Neuronal stem cell (in vitro differentiated cells): ENCODE measurements around the gene RPL10A.
A peak's percentile ranks its signal among the peaks of the same experiment; 100 is the strongest.

Experiments used
- DNase-seq: peaks from one replicate; pipeline ENCODE4 v3.0.0-alpha.2; 2013; ENCODE audit warnings: low spot score
- H2AFZ ChIP-seq: one replicate; pipeline ENCODE4 v1.6.1; 2013; ENCODE audit warnings: mild to moderate bottlenecking, low read length, inconsistent platforms
- H2AK5ac ChIP-seq: 2 replicates; pipeline ENCODE4 v1.6.1; 2013; ENCODE audit warnings: low read depth, mild to moderate bottlenecking, inconsistent platforms, low read length, moderate library complexity, mixed read lengths
- H2BK120ac ChIP-seq: 2 replicates; pipeline ENCODE4 v1.6.1; 2013; ENCODE audit warnings: low read depth, mild to moderate bottlenecking, inconsistent platforms, low read length, moderate library complexity, mixed read lengths
- H2BK12ac ChIP-seq: one replicate; pipeline ENCODE4 v1.6.1; 2013; ENCODE audit warnings: low read length, inconsistent platforms
- H2BK15ac ChIP-seq: 2 replicates; pipeline ENCODE4 v1.6.1; 2013; ENCODE audit warnings: mild to moderate bottlenecking, low read length, inconsistent platforms, mixed read lengths
- H2BK5ac ChIP-seq: one replicate; pipeline ENCODE4 v1.6.1; 2013; ENCODE audit warnings: inconsistent platforms, mild to moderate bottlenecking, low read length, moderate library complexity
- H3K14ac ChIP-seq: one replicate; pipeline ENCODE4 v1.6.1; 2013; ENCODE audit warnings: low read length, inconsistent platforms
- H3K18ac ChIP-seq: 2 replicates; pipeline ENCODE4 v1.6.1; 2013; ENCODE audit warnings: low read length, inconsistent platforms
- H3K23ac ChIP-seq: 2 replicates; pipeline ENCODE4 v1.6.1; 2013; ENCODE audit warnings: low read depth, mild to moderate bottlenecking, mixed read lengths, low read length, inconsistent platforms; ENCODE audit not compliant: poor library complexity
- H3K27ac ChIP-seq: replicated peaks from 3 replicates; pipeline ENCODE4 v1.5.1; 2013; ENCODE audit warnings: low read length, inconsistent platforms
- H3K27me3 ChIP-seq, 3 experiments: 2 replicates each; pipeline ENCODE4 v1.6.1; 2013; ENCODE audit warnings: low read length in 3 of 3, mild to moderate bottlenecking in 2 of 3, inconsistent platforms in 1 of 3, low read depth in 1 of 3, mixed read lengths in 1 of 3, moderate library complexity in 1 of 3; ENCODE audit not compliant: control insufficient read depth in 3 of 3, insufficient read depth in 3 of 3
- H3K36me3 ChIP-seq, 2 donors: replicated peaks in 1 of 2; 2 replicates each; pipeline ENCODE4 v1.6.1; 2013; ENCODE audit warnings: low read length in 2 of 2; ENCODE audit not compliant: control insufficient read depth in 2 of 2, insufficient read depth in 2 of 2
- H3K4ac ChIP-seq: 2 replicates; pipeline ENCODE4 v1.6.1; 2013; ENCODE audit warnings: inconsistent platforms, mild to moderate bottlenecking, low read length, moderate library complexity
- H3K4me1 ChIP-seq, 2 donors: 1 replicate in 1 of 2; 2 replicates in 1 of 2; pipeline ENCODE4 v1.6.1; 2013; ENCODE audit warnings: low read length in 2 of 2, low read depth in 1 of 2; ENCODE audit not compliant: control insufficient read depth in 2 of 2, insufficient read depth in 1 of 2
- H3K4me2 ChIP-seq: one replicate; pipeline ENCODE4 v1.6.1; 2013; ENCODE audit warnings: mild to moderate bottlenecking, low read length, inconsistent platforms; ENCODE audit not compliant: insufficient read depth, poor library complexity, severe bottlenecking
- H3K4me3 ChIP-seq, 2 donors: 2 replicates each; pipeline ENCODE4 v1.5.1; 2013; ENCODE audit warnings: low read length in 2 of 2, mild to moderate bottlenecking in 2 of 2, inconsistent platforms in 1 of 2, moderate library complexity in 1 of 2
- H3K79me1 ChIP-seq: one replicate; pipeline ENCODE4 v1.6.1; 2013; ENCODE audit warnings: low read depth, mild to moderate bottlenecking, inconsistent platforms, low read length, moderate library complexity
- H3K9ac ChIP-seq: one replicate; pipeline ENCODE4 v1.6.1; 2013; ENCODE audit warnings: mild to moderate bottlenecking, low read depth, low read length, inconsistent platforms; ENCODE audit not compliant: poor library complexity
- H3K9me3 ChIP-seq, 2 donors: replicated peaks in 1 of 2; 2 replicates each; pipeline versions ENCODE3 to v1.6.1; 2013; ENCODE audit warnings: low read length in 2 of 2, mild to moderate bottlenecking in 2 of 2, inconsistent platforms in 1 of 2, low read depth in 1 of 2, mixed read lengths in 1 of 2, moderate library complexity in 1 of 2; ENCODE audit not compliant: control insufficient read depth in 2 of 2, insufficient read depth in 1 of 2
- H4K8ac ChIP-seq: one replicate; pipeline ENCODE4 v1.6.1; 2013; ENCODE audit warnings: low read depth, mild to moderate bottlenecking, inconsistent platforms, low read length, moderate library complexity
- H4K91ac ChIP-seq: one replicate; pipeline ENCODE4 v1.6.1; 2013; ENCODE audit warnings: low read length, low read depth, mild to moderate bottlenecking, inconsistent platforms; ENCODE audit not compliant: poor library complexity
- WGBS, 2 donors: extraction: QIAGEN DNeasy Blood & Tissue Kit; methylation state at CpG; one replicate each; pipeline ENCODE4 v1.1.7; 2013; ENCODE audit warnings: missing lambda C conversion rate in 2 of 2, mixed read lengths in 1 of 2; ENCODE audit not compliant: insufficient read length in 2 of 2, insufficient replicate concordance in 1 of 2; ENCODE audit errors: extremely low coverage in 2 of 2; 5-methylcytosine and 5-hydroxymethylcytosine counted together

Gene RPL10A

GRCh38 chr6:35475573-35475972 is 7.4 kb downstream of the RPL10A start:
- no CpG with 5 or more reads among the region's 4 CpGs for WGBS, 2 donors
- Histone ChIP-seq H2BK120ac (no peak overlapping the region), H3K27me3 (no peaks in the 10 kb centered on the region), H4K8ac (no peak overlapping the region), H3K9ac (peak overlapping the region; percentile 60), H3K23ac (no peak overlapping the region), H3K9me3 (peaks cover 0 to 3% of the 10 kb centered on the region in 2 donors), H2BK5ac (peak overlapping the region; percentile 54), H3K36me3 (peaks cover 45 to 90% of the 10 kb centered on the region in 2 donors), H3K79me1 (peaks cover 3% of the 10 kb centered on the region), H3K4me3 (no peak overlapping the region), H4K91ac (no peak overlapping the region), H3K14ac (no peak overlapping the region), H2AFZ (no peak overlapping the region), H3K27ac (no peak overlapping the region), H3K4me2 (no peak overlapping the region), H3K4me1 (peaks cover 13 to 15% of the 10 kb centered on the region in 2 donors), H3K4ac (no peak overlapping the region), H3K18ac (no peak overlapping the region), H2AK5ac (no peak overlapping the region), H2BK15ac (no peak overlapping the region), H2BK12ac (no peak overlapping the region)
- no peak for DNase-seq

GRCh38 chr6:35476004-35476403 is 7.8 kb downstream of the RPL10A start:
- Histone ChIP-seq H2BK5ac (peak overlapping the region; percentile 54), H2AK5ac (no peak overlapping the region), H3K4me3 (no peak overlapping the region), H3K23ac (no peak overlapping the region), H3K79me1 (peaks cover 3% of the 10 kb centered on the region), H3K4me2 (no peak overlapping the region), H3K9ac (no peak overlapping the region), H3K9me3 (peaks cover 0 to 3% of the 10 kb centered on the region in 2 donors), H3K4ac (no peak overlapping the region), H3K14ac (no peak overlapping the region), H2BK120ac (no peak overlapping the region), H3K27ac (no peak overlapping the region), H4K91ac (no peak overlapping the region), H2BK12ac (no peak overlapping the region), H2BK15ac (no peak overlapping the region), H3K27me3 (no peaks in the 10 kb centered on the region), H3K18ac (peak overlapping the region; percentile 40), H3K4me1 (peaks cover 12 to 13% of the 10 kb centered on the region in 2 donors), H3K36me3 (peaks cover 43 to 90% of the 10 kb centered on the region in 2 donors), H2AFZ (no peak overlapping the region), H4K8ac (no peak overlapping the region)
- no CpG with 5 or more reads among the region's 14 CpGs for WGBS, 2 donors
- DNase-seq = no peak

- WGBS, 2 donors = no CpG with 5 or more reads among the region's 8 CpGs
- H4K8ac ChIP-seq = no peak overlapping the region
- H3K18ac ChIP-seq = peak overlapping the region; percentile 66
- H3K23ac ChIP-seq = no peak overlapping the region
- H3K9me3 ChIP-seq = peaks cover 0 to 3% of the 10 kb centered on the region in 2 donors
- H2BK5ac ChIP-seq = no peak overlapping the region
- H2AK5ac ChIP-seq = no peak overlapping the region
- no peak overlapping the region for H2BK15ac ChIP-seq
- H3K4me2 ChIP-seq = no peak overlapping the region
- H3K36me3 ChIP-seq = peaks cover 35 to 87% of the 10 kb centered on the region in 2 donors
- H4K91ac ChIP-seq = no peak overlapping the region
- DNase-seq = no peak
- H3K27ac ChIP-seq = peak overlapping the region; percentile 63
- no peak overlapping the region for H3K14ac ChIP-seq
- no peak overlapping the region for H2BK12ac ChIP-seq
- no peak overlapping the region for H3K9ac ChIP-seq
- no peaks in the 10 kb centered on the region for H3K27me3 ChIP-seq
- no peak overlapping the region for H2AFZ ChIP-seq
- H3K4ac ChIP-seq = no peak overlapping the region
- H3K79me1 ChIP-seq = peaks cover 3% of the 10 kb centered on the region
- peaks cover 9 to 11% of the 10 kb centered on the region in 2 donors for H3K4me1 ChIP-seq
- H3K4me3 ChIP-seq = no peak overlapping the region
- H2BK120ac ChIP-seq = no peak overlapping the region
Observed at GRCh38 chr6:35477028-35477427, 8.8 kb downstream of the RPL10A start.

DNA sequence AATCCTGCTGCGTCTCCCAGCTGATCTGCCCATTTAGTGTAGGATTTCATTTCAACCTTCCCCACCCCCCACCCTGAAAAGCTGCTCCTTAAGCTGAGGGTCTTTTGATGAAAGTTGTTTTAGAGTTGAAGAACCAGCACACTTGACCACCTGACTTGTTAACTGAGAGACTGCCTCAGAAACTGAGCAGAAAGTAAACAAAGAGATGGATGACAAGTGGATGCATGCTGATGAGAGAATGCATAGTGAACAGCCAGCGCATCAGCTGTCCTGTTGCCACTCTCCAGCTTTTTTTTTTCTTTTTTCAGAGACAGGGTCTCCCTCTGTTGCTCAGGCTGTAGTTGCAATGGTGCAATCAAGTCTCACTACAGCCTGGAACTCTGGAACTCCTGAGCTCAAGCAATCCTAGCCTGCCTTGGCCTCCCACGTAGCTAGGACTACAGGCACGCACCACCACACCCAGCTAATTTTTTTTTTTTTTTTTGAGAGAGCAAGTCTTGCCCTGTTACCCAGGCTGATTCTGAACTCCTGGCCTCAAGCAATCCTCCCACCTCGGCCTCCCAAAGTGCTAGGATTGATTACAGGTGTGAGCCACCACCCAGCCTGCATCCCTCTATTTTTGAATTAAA is 9.5 kb downstream of the RPL10A start:
- Histone ChIP-seq H3K18ac (no peak overlapping the region), H3K9ac (no peak overlapping the region), H3K4me3 (no peak overlapping the region), H2BK12ac (no peak overlapping the region), H3K27me3 (no peaks in the 10 kb centered on the region), H3K4ac (no peak overlapping the region), H3K4me1 (peaks cover 9 to 10% of the 10 kb centered on the region in 2 donors), H4K91ac (no peak overlapping the region), H2BK120ac (no peak overlapping the region), H3K36me3 (peaks cover 32 to 86% of the 10 kb centered on the region in 2 donors), H2AFZ (no peak overlapping the region), H2AK5ac (no peak overlapping the region), H4K8ac (no peak overlapping the region), H3K4me2 (no peak overlapping the region), H3K9me3 (peaks cover 0 to 3% of the 10 kb centered on the region in 2 donors), H3K14ac (no peak overlapping the region), H2BK5ac (peak overlapping the region; percentile 3), H3K27ac (peak overlapping the region; percentile 63), H3K79me1 (peaks cover 3% of the 10 kb centered on the region), H3K23ac (no peak overlapping the region), H2BK15ac (no peak overlapping the region)
- DNase-seq = no peak
- WGBS, 2 donors = no CpG with 5 or more reads among the region's 5 CpGs
